ENCODE data around the gene OR1D5. TPM values are rescaled to one million over a fixed set of nuclear protein-coding genes. Genes with fewer than 3 reads are reported as not detected.

OR1D5 gene
- total RNA-seq, 2 experiments from 2014 or later: not detected

- Histone ChIP-seq H3K4me3 (ENCODE audit: low read length) (no peak overlapping the region), H3K4me1 (ENCODE audit: insufficient read depth, low read length) (peaks cover 16% of the 10 kb centered on the region), H3K9me3 (ENCODE audit: control insufficient read depth in 1 of 2, insufficient read depth in 1 of 2, low read length in 2 of 2) (peaks cover 6 to 13% of the 10 kb centered on the region in 2 experiments), H3K27me3 (ENCODE audit: control insufficient read depth in 1 of 2, insufficient read depth in 2 of 2, low read length in 2 of 2) (no peaks in the 10 kb centered on the region), H3K36me3 (ENCODE audit: insufficient read depth, low read length) (no peaks in the 10 kb centered on the region), H3K27ac (ENCODE audit: low read depth in 1 of 2, low read length in 2 of 2) (no peak overlapping the region)
- H3K27me3 Mint-ChIP-seq: no peaks in the 10 kb centered on the region
- peaks cover 12% of the 10 kb centered on the region for H3K4me1 Mint-ChIP-seq (ENCODE audit: low read depth)
- ATAC-seq (ENCODE audit: poor library complexity) (no peak), DNase-seq (no peak)
- H3K27ac Mint-ChIP-seq: no peak overlapping the region
- ChIA-PET POLR2A (no interaction called here), CTCF (no interaction called here)
- TF ChIP-seq, protein P1, sequence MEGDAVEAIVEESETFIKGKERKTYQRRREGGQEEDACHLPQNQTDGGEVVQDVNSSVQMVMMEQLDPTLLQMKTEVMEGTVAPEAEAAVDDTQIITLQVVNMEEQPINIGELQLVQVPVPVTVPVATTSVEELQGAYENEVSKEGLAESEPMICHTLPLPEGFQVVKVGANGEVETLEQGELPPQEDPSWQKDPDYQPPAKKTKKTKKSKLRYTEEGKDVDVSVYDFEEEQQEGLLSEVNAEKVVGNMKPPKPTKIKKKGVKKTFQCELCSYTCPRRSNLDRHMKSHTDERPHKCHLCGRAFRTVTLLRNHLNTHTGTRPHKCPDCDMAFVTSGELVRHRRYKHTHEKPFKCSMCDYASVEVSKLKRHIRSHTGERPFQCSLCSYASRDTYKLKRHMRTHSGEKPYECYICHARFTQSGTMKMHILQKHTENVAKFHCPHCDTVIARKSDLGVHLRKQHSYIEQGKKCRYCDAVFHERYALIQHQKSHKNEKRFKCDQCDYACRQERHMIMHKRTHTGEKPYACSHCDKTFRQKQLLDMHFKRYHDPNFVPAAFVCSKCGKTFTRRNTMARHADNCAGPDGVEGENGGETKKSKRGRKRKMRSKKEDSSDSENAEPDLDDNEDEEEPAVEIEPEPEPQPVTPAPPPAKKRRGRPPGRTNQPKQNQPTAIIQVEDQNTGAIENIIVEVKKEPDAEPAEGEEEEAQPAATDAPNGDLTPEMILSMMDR (IDR thresholded peaks at IDR 0.05): no peak
- no peaks in the 10 kb centered on the region for H3K36me3 Mint-ChIP-seq (ENCODE audit: low read depth)
- H3K9me3 Mint-ChIP-seq: peaks cover 6% of the 10 kb centered on the region
- intact Hi-C loops (cut with DNase I, micrococcal nuclease): loop anchor here in 1 of 2 experiments (10.0 kb wide), 1 partner anchor 778 kb away; no protein-coding TSS in a partner anchor
- no peak overlapping the region for H3K4me3 Mint-ChIP-seq
Observed at GRCh38 chr17:3046753-3047152, 16.7 kb downstream of the OR1D5 start.

GRCh38 chr17:3043737-3044365, 19.6 kb downstream of the OR1D5 start:
- Histone ChIP-seq H3K4me3 (ENCODE audit: low read length) (no peak overlapping the region), H3K27ac (ENCODE audit: low read depth in 1 of 2, low read length in 2 of 2) (no peak overlapping the region), H3K27me3 (ENCODE audit: control insufficient read depth in 1 of 2, insufficient read depth in 2 of 2, low read length in 2 of 2) (no peaks in the 10 kb centered on the region), H3K4me1 (ENCODE audit: insufficient read depth, low read length) (peaks cover 8% of the 10 kb centered on the region), H3K36me3 (ENCODE audit: insufficient read depth, low read length) (no peaks in the 10 kb centered on the region), H3K9me3 (ENCODE audit: control insufficient read depth in 1 of 2, insufficient read depth in 1 of 2, low read length in 2 of 2) (peaks cover 6 to 13% of the 10 kb centered on the region in 2 experiments)
- POLR2A ChIA-PET: no interaction called here
- intact Hi-C loops (cut with DNase I, micrococcal nuclease): loop anchor here in 1 of 2 experiments (10.0 kb wide), 1 partner anchor 781 kb away; no protein-coding TSS in a partner anchor
- CTCF ChIA-PET: no interaction called here
- Mint-ChIP-seq H3K4me1 (ENCODE audit: low read depth) (peaks cover 15% of the 10 kb centered on the region), H3K4me3 (no peak overlapping the region), H3K9me3 (peaks cover 6% of the 10 kb centered on the region), H3K27ac (no peak overlapping the region), H3K27me3 (peaks cover 13% of the 10 kb centered on the region), H3K36me3 (ENCODE audit: low read depth) (no peaks in the 10 kb centered on the region)
- TF ChIP-seq, protein P1 (IDR thresholded peaks at IDR 0.05): no peak
- ATAC-seq (ENCODE audit: poor library complexity) (no peak), DNase-seq (peak in 2 of 14 experiments; percentile 19 to 26)

- Mint-ChIP-seq H3K4me1 (ENCODE audit: low read depth) (peaks cover 8% of the 10 kb centered on the region), H3K27me3 (peaks cover 13% of the 10 kb centered on the region), H3K9me3 (peaks cover 6% of the 10 kb centered on the region), H3K4me3 (no peak overlapping the region), H3K27ac (no peak overlapping the region), H3K36me3 (ENCODE audit: low read depth) (no peaks in the 10 kb centered on the region)
- Histone ChIP-seq H3K36me3 (ENCODE audit: insufficient read depth, low read length) (no peaks in the 10 kb centered on the region), H3K27me3 (ENCODE audit: control insufficient read depth in 1 of 2, insufficient read depth in 2 of 2, low read length in 2 of 2) (no peaks in the 10 kb centered on the region), H3K27ac (ENCODE audit: low read depth in 1 of 2, low read length in 2 of 2) (no peak overlapping the region), H3K4me1 (ENCODE audit: insufficient read depth, low read length) (peaks cover 3% of the 10 kb centered on the region), H3K4me3 (ENCODE audit: low read length) (no peak overlapping the region), H3K9me3 (ENCODE audit: control insufficient read depth in 1 of 2, insufficient read depth in 1 of 2, low read length in 2 of 2) (peaks cover 6 to 13% of the 10 kb centered on the region in 2 experiments)
- ChIA-PET POLR2A (no interaction called here), CTCF (no interaction called here)
- DNase-seq: no peak
- ATAC-seq (ENCODE audit: poor library complexity): no peak
- intact Hi-C loops (cut with DNase I, micrococcal nuclease): loop anchor here in 1 of 2 experiments (10.0 kb wide), 1 partner anchor 784 kb away; no protein-coding TSS in a partner anchor
- TF ChIP-seq, protein P1 (IDR thresholded peaks at IDR 0.05): no peak
Observed at GRCh38 chr17:3040882-3041281, 22.5 kb downstream of the OR1D5 start.

Measured in CD4-positive, alpha-beta T cell (primary cell).